ENCODE data around the gene RAG2.

DNA sequence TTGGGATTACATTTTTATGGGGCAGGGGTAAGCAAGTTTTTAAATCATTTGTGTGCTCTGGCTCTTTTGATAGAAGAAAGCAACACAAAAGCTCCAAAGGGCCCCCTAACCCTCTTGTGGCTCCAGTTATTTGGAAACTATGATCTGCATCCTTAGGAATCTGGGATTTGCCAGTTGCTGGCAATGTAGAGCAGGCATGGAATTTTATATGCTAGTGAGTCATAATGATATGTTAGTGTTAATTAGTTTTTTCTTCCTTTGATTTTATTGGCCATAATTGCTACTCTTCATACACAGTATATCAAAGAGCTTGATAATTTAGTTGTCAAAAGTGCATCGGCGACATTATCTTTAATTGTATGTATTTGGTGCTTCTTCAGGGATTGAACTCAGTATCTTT is 20.2 kb downstream of the RAG2 start:
- TF ChIP-seq POLR2A (IDR thresholded peaks at IDR 0.05; ENCODE audit: low read depth, low read length) = no peak
- TF ChIP-seq, protein P1, sequence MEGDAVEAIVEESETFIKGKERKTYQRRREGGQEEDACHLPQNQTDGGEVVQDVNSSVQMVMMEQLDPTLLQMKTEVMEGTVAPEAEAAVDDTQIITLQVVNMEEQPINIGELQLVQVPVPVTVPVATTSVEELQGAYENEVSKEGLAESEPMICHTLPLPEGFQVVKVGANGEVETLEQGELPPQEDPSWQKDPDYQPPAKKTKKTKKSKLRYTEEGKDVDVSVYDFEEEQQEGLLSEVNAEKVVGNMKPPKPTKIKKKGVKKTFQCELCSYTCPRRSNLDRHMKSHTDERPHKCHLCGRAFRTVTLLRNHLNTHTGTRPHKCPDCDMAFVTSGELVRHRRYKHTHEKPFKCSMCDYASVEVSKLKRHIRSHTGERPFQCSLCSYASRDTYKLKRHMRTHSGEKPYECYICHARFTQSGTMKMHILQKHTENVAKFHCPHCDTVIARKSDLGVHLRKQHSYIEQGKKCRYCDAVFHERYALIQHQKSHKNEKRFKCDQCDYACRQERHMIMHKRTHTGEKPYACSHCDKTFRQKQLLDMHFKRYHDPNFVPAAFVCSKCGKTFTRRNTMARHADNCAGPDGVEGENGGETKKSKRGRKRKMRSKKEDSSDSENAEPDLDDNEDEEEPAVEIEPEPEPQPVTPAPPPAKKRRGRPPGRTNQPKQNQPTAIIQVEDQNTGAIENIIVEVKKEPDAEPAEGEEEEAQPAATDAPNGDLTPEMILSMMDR (IDR thresholded peaks at IDR 0.05; ENCODE audit: extremely low read depth in 1 of 2, insufficient read depth in 1 of 2, low read depth in 1 of 2, low read length in 2 of 2) = no peak
- TF ChIP-seq JUN (IDR thresholded peaks at IDR 0.05; ENCODE audit: borderline replicate concordance, insufficient read depth, insufficient read length, low read depth) = no peak
- TF ChIP-seq POLR2AphosphoS5 (IDR thresholded peaks at IDR 0.05; ENCODE audit: insufficient read depth, low read depth, low read length) = no peak
- no peak for TF ChIP-seq EZH2 (IDR thresholded peaks at IDR 0.05; ENCODE audit: borderline replicate concordance, low read depth, low read length, severe bottlenecking)
- TF ChIP-seq FOS (IDR thresholded peaks at IDR 0.05; ENCODE audit: borderline replicate concordance, insufficient read depth, low read length) = no peak
- no peak for TF ChIP-seq MYC (IDR thresholded peaks at IDR 0.05; ENCODE audit: low read depth, low read length)

Data from endothelial cell of umbilical vein (primary cell).